ENCODE data around the gene CRX.
"Not testable (repeated sequence)": the region's sequence is repeated elsewhere in the genome, so short reads cannot be mapped to it uniquely, and the experiment has no call there.

CRX gene

DNA sequence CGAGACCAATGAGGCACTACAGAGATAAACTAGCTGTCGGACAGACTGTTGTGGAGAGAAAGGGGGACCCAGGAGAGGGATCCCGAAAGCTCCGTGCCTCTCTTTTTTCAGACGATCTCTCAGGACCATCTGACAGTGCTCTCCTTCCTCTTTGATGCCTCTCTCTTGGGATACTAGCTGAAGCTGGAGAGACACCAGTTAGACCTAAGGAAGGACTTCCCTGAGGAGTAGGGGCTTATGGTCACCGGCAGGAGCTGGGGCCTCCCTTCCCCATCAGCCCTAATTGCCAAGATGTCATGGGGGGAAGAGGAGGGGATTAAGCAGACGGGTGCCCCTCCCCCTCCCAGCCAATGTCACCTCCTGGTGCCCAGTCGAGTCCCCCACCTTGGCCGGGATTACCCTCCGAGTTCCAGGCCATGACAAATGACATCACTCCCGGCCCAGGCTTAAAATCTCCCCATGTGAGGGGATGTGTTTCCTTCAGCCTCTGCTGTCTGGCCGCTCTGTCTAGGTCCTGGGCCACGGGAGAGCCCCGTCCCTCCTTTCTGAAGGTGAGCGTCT is at the start of gene CRX:
TSS of gene CRX (plus strand) at position 478 of the 561 bp plus-strand sequence. CDS start 12,507 bp downstream, outside the sequence.
- no peak for DNase-seq

DNA sequence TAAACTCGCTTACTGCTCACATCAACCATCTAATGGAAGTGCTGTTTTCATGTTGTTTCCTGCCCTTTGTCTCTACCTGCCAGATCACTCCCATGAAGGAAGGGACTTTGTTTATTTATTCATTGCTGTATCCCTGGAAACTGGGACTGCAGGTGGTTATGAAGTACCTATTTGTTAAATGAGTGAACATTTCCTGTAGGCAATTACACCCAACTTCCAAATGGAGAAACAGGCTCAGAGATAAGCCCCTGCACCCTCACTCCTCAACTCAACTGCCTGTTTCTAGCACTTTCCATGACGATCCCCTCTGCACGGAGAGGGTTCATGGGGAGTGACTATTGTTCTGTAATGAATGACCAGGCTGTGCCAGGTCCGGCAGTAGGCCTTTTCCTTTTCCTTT is 45.2 kb upstream of the CRX start:
- no peak for DNase-seq

DNA sequence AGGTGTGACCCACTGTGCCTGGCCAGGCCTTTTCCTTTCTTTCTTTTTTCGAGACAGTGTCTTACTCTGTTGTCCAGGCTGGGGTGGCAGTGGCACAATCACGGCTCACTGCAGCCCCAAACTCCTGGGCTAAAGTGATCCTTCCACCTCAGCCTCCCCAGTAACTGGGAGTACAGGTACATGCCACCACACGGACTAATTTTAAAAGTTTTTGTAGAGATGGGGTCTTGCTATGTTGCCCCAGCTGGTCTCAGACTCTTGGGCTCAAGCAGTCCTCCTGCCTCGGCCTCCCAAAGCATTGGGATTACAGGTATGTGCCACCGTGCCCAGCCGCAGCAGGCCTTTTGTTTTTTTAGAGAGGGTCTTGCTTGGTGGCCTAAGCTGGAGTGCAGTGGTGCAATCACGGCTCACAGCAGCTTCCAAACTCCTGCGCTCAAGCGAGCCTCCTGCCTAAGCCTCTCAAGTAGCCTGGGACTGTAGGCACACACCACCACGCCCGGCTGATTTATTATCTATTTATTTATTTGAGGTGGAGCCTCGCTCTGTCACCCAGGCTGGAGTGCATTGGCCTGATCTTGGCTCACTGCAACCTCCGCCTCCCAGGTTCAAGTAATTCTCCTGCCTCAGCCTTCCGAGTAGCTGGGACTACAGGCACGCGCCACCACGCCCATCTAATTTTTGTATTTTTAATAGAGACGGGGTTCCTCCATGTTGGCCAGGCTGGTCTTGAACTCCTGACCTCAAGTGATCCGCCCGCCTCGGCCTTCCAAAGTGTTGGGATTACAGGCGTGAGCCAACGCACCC is 44.3 kb upstream of the CRX start:
- not testable (repeated sequence) for DNase-seq

DNA sequence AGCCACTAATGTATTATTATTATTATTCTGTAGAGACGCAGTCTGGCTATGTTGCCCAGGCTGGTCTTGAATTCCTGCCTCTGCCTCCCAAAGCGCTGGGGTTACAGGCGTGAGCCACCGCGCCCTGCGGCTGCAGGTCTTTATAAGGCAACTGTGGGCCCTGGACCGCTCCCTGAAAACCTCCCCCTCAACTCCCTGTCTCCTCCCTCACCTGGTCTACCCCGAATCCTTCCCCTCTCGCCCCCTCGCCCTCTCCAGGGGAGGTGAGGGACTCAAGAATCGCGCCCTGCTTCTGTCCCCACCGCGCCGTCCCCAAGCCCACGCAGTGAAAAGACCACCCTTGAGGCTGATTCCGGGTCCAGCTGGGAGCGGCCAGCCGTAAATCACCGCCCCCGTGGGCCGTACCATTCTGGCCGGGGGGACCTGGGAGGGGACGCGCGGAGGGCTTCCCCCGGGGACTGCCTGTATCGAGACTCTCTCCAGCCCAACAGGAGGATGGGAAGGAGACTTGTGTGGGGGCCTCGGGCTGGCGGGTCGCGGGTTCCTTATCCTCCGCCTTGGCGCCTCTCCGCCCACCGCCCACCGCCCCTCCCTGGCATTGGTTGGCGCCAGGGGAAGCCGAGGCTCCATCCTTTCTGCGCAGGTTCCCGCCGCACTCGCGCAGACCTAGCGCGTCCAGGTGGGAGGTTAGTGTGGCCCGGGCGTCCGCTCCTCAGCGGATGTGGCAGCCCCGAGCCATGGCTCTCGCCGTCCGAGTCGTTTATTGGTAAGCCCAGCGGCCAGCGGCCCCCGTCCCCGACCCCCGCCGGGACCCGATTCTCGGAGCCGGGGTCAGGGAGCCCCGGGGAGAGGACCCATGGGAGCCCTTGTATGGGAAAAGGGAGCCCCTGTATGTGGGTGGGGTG is 43.4 kb upstream of the CRX start, which contains the start of gene SELENOW:
TSS of gene SELENOW (plus strand) at position 655 of the 905 bp plus-strand sequence. CDS start at position 738, 83 bp downstream.
- DNase-seq: peak; percentile 76

DNA sequence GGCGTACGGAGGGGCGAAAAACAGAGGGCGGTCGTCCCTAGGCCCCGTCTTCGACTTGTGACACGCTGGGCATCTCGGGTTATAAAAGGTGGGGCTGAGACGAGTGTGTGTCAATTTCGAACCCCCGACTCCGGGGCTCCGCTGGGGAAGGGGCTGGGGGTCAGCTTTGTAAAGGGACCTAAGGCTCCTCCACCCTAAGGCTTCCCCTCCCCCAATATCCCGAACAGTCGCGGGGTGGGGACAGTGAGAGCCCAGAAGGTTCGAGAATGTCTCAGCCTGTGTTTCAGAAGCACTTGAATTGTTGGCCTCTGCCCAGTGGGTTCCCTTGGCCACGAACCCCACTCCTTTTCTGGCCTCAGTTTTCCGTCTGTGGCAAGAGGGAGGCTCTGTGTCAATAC is 42.8 kb upstream of the CRX start:
- no peak for DNase-seq

DNA sequence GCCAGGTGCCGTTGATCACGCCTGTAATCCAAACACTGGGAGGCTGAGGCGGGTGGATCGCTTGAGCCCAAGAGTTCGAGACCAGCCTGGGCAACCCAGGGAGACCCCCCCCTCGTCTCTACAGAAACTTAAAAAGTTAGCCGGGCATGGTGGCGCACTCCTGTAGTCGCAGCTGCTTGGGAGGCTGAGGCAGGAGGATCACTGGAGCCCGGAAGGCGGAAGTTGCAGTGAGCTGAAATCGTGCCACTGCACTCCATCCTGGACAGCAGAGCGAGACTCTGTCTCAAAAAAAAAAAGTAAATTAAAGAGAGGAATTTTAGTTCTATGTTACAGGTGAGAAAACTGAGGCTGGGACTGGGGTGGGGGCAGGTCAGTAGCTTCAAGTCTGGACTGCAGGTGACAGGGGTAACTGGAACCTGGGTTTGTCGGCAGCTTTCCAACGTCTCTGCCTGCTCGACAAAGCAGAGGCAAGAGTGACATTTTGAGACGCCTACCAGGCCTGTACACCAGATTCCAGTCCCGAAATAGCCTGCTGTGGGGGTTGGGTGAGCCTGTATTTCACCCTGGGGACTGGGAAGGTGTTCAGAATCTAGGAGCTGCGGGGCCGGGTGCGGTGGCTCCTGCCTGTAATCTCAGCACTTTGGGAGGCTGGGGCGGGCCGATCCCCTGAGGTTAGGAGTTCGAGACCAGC is 42.1 kb upstream of the CRX start:
- DNase-seq: no peak

DNA sequence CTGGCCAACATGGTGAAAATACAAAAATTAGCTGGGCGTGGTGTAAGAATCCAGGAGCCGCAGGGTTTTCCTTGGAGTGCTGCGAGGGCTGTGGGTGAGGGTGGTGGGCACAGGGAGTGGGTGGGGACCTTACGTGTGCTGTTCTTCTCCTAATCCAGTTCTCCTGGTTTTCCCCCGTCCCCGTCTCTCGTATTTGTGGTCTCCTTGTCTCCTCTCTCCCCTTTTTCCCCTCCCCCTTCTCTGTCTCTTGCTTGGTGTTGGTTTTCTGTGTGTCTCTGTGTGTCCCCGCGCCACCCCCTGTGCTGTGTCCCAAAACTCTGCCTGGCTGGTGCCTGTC is 41.6 kb upstream of the CRX start:
- no peak for DNase-seq

DNA sequence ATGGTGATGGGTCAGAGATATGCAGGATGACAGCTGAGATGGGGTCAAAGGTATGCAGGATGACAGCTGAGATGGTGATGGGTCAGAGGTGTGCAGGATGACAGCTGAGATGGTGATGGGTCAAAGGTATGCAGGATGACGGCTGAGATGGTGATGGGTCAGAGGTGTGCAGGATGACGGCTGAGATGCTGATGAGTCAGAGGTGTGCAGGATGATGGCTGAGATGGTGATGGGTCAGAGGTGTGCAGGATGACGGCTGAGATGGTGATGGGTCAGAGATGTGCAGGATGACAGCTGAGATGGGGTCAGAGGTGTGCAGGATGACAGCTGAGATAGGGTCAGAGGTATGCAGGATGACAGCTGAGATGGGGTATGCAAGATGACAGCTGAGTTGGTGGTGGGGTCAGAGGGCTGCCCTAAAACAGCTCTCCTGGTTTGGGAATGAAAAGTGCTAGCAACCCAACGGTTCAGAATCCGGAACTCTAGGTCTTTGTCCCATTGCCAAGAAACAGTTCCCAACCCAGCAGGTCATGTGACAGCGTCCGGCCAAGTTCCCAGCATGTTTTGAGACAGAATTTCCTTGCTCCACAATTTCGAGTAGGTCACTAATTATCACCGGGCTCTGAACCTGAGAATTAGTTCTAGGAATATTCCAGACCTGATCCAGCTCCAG is 40.0 kb upstream of the CRX start:
- no peak for DNase-seq

DNA sequence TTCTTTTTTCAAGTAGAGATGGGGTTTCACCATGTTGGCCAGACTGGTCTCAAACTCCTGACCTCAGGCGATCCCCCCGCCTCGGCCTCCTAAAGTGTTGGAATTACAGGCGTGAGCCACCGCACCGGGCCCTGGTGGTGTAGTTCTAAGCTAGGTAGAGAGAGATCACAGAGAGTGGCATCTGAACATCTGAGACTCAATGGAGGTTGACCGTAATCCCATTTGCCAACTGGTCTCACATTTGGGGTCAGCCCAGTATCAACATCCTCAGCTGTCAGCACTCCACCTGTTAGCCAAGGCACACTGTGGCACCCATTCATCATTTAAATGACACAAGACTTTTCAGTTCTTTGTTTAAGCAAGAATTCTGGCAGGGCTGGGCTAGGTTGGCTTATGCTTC is 35.2 kb upstream of the CRX start:
- no peak for DNase-seq

DNA sequence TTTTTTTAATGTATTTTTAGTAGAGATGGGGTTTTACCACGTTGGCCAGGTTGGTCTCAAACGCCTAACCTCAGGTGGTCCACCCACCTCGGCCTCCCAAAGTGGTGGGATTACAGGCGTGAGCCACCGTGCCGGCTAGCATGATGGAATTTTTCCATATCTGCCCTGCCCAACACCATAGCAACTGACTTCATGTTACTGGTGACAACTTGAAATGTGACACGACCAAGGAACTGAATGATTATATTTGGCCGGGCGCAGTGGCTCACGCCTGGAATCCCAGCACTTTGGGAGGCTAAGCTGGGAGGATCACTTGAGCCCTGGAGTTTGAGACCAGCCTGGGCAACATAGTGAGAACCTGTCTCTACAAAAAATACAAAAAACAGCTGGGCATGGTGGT is 34.4 kb upstream of the CRX start:
- not testable (repeated sequence) for DNase-seq

DNA sequence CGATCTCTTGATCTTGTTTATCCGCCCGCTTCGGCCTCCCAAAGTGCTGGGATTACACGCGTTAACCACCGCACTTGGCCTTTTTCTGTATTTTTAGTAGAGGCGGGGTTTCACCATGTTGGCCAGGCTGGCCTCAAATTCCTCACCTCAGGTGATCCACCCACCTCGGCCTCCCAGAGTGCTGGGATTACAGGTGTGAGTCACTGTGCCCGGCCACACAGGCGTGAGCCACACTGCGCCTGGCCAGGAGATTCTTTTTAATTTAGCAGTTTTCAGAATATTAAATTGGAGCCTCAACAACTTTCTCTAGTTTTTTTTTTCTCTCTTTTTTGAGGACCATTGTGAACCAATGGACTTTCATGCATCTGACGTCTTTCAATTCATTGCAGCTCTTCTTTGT is 31.9 kb upstream of the CRX start:
- not testable (repeated sequence) for DNase-seq

DNA sequence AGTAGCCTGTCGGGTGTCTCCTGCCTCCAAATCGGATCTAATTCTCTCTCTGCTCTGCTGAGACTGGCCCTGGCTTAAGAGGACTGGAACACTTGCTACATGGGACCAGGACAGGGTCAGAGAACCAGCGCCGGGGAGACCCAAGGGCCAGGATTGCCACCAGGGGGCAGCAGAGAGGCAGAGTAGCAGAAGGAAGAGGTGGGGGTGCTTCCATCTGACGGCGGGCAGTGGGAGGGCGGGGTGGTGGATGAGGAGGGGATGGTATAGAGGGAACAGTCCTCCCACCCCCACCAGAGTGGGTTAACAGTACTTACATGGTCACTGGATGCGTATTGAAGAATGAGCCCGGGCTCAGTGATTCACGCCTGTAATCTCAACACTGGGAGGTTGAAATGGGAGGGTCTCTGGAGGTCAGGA is 31.3 kb upstream of the CRX start:
- DNase-seq: peak; percentile 88

DNA sequence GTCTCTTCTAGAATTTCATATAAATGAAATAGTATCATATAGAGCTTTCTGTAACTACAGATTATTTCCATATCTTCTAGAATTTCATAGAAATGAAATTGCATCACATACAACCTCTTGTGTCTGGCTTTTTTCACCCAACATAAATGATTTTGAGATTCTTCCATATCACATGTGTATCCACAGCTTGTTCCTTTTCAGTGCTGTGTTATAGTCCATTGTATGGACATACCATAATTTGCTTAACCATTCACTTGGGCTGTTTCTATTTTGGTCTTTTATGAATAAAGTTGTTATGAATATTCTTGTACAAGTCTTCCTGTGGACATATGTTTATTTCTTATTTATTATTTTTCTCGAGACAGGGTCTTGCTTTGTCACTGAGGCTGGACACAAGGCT is 29.1 kb upstream of the CRX start:
- no peak for DNase-seq

DNA sequence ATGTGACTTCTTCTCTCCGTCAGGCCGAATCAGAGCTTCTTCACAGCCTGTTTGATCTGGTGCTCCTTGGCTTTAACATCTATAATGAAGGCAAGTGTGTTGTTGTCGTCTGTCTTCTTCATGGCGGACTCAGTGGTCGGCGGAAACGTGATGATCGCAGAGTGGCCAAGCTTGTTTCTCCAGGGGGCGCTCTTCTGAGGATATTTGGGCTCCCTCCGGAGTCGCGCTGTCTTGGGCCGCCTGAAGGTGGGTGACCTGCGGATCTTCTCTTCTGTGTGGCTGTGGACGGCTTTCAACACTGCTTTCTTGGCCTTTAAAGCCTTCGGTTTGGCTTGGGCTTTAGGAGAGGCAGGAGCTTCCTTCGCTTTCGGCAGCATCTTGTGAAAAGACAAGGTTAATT is 27.2 kb upstream of the CRX start:
- DNase-seq: no peak

DNA sequence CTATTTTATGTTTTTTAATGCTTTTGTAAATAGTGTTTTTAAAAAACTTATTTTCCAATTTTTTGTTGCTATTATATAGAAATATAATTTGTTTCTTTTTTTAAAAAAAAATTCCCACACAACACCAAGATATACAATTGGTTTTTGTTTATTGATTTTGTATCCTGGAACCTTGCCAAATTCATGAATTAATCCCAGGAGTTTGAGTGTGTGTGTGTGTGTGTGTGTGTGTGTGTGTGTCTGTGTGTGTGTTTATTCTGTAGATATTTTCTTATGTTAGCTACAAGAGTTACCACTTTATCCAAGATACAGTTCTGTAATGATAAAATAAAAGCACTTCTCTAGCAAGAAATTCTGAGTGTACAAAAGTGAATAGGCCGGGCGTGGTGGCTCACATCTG is 25.0 kb upstream of the CRX start:
- no peak for DNase-seq

DNA sequence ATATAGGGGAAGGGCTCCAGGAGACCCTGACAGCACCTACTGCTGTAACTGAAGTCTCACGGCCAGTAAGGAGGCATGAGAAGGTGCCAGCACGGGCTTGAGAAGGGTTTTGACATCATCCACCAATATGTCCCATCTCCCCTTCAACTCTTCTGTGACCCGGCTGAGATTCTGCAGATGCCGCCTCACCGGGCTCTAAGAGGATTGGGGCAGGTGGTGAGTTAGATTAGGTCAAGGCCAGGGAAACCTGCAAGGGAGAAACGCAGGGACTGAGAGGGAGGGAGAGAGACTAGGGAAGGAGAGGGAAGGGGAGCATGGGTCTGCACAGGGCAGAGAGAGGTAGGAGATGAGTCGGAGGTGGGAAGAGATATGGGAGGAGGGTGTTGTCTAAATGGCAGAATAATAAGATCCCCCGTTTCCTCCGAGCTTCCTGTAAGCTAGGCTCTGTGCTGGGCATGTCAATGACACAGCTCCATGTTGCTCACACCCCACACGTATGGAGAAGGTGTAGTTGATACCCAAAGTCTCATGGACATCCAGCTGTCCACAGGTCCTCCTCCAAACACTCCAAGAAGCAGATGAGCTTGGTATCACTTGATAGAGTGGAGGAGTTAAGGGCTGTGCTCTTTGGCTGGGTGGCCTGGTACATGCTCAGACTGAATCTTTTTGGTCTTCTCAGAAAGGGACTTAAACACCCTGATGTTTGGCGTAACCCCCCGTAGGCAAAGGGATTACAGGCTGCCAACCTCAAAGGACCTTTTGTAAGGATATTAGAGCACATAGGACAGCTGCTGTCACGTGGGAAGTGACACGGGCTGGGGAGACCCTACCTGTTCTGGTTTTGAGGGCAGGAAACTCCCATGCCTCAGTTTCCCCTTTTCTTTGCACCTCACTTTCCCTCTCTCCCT is 23.5 kb upstream of the CRX start:
- no peak for DNase-seq

DNA sequence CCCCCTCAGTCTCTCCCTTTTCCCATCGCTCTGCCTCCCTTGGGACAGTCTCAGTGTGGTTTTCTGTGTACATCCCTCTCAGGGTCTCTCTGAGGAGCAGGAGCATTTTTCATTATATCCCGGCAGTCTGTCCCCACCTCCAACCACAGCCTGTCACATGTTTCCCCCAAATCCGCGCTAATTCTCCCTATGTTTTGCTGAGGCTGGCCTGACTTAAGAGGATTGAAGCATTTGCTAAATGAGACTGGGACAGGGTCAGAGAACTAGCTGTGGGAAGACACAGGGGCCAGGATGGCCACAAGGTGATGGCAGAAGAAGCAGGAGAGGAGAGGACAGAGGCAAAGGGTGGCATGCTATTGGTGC is 22.9 kb upstream of the CRX start:
- no peak for DNase-seq

DNA sequence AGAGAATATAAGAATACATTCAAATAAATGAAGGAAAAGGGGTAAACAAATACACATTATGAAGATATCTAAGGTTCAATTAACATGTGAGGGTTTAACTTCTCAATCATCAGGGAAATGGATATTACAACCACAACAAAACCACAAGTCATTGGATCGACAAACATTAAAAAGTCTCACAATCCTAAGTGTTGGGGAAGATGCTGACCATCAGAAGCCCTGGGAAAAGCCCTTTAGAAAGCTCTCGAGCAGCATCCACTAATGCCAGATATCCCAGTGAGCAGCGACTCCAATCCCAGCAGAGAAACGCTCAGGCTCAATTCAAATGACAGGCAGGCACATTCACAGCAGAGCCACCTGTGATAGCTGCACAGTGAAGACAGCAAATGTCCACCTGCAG is 20.5 kb upstream of the CRX start:
- no peak for DNase-seq

DNA sequence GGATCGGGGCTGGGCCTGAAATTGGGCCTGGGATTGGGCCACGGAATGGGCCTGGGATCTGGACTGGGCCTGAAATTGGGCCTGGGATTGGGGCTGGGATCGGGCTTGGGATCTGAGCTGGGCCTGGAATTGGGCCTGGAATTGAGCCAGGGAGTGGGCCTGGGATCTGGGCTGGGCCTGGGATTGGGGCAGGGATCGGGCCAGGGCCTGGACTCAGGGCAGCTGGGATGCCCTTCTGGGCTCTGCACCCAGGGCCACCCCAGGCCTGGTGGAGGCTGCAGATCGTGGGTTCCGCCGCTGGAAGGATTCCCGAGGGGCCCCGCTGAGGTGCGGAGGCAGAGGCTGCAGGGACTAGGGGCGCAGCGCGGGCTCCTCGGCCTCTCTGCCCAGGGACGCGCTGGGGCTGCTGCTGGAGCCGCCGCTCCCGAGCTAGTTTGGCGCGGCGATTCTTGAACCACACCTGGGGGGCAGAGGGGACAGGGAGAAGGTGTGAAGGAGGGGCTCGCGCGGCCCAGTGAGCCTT is 19.2 kb upstream of the CRX start:
- no peak for DNase-seq

DNA sequence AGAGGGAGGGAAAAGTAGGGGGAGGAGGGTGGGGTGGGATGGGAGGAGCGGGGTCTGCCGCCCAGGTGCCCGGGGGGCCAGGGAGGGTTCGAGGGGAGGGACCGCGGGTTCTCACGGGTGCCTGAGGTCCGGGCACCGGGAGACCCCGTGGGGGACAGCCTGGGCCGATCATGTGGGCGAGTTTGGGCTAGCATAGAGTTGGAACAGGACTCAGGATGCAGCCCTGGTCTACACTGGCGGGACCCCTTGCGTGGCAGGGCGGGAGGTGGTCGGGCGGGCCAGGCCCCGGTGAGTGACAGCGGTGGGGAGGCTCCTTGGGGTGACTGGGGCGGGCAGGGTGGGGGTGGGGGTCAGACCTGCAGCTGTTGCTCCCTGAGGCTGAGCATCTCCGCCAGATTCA is 18.6 kb upstream of the CRX start:
- DNase-seq: not testable (repeated sequence)

DNA sequence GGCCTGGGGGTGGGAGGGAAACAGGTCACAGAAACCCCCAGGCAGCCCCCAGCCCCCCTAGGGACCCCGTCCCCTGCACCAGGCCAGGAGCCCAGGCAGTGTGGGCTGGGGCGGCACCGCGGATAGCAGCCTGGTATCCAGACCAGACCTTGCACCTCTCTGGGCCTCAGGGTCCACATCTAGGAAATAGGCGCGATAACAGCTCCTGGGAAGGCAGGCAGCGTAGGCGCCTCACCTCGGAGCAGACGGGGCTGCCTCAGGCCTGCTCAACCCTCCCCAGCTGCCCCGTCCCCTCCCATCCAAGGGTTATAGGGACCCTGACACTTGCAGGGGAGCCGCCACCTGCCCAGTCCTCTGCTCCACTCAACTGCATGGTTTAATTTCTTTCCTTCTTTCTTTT is 18.1 kb upstream of the CRX start:
- DNase-seq: not testable (repeated sequence)

All from activated CD8-positive, alpha-beta memory T cell treated with anti-CD3 and anti-CD28 coated beads, Interleukin-2, amount 50 U/mL, for 4 hours (primary cell).